GM19438 (cell line): ENCODE measurements around the gene RECQL.
"Not testable (repeated sequence)": the region's sequence is repeated elsewhere in the genome, so short reads cannot be mapped to it uniquely, and the experiment has no call there.

Experiments
- ATAC-seq: cut with Tn5 transposase; IDR thresholded peaks from one replicate; pipeline ENCODE4 v1.9.1; 2021; ENCODE audit warnings: low read depth; ENCODE audit not compliant: unreplicated experiment

Gene RECQL

GRCh38 chr12:21502872-21503271 lies 1.4 kb upstream of the RECQL start:
- no peak for ATAC-seq

GRCh38 chr12:21502164-21502496 lies 695 bp upstream of the RECQL start:
- no peak for ATAC-seq

GRCh38 chr12:21500786-21501257 lies 613 bp downstream of the RECQL start:
- ATAC-seq = peak; percentile 0

- no peak for ATAC-seq
Observed at GRCh38 chr12:21499765-21500164, 1.7 kb downstream of the RECQL start.

- ATAC-seq = no peak
Observed at GRCh38 chr12:21485998-21486397, 15.4 kb downstream of the RECQL start.

GRCh38 chr12:21483531-21483930 lies 17.9 kb downstream of the RECQL start:
- no peak for ATAC-seq

- no peak for ATAC-seq
Observed at GRCh38 chr12:21478756-21479455, 22.5 kb downstream of the RECQL start.

GRCh38 chr12:21476949-21477348 lies 24.5 kb downstream of the RECQL start:
- ATAC-seq = no peak

GRCh38 chr12:21475552-21475951 lies 25.9 kb downstream of the RECQL start:
- ATAC-seq = no peak

- no peak for ATAC-seq
Observed at GRCh38 chr12:21472197-21472823, 29.1 kb downstream of the RECQL start.

GRCh38 chr12:21471294-21471693 lies 30.1 kb downstream of the RECQL start:
- ATAC-seq = no peak

GRCh38 chr12:21467334-21467733 lies 34.1 kb downstream of the RECQL start:
- ATAC-seq = not testable (repeated sequence)

GRCh38 chr12:21459474-21459873 lies 42.0 kb downstream of the RECQL start:
- ATAC-seq = no peak

GRCh38 chr12:21456291-21456780 lies 45.1 kb downstream of the RECQL start:
- no peak for ATAC-seq

GRCh38 chr12:21453312-21453852 lies 48.1 kb downstream of the RECQL start:
- no peak for ATAC-seq

GRCh38 chr12:21451529-21451928 lies 49.9 kb downstream of the RECQL start:
- ATAC-seq = no peak

GRCh38 chr12:21444193-21445146 lies 57.0 kb downstream of the RECQL start:
- ATAC-seq = no peak

- no peak for ATAC-seq
Observed at GRCh38 chr12:21439347-21439746, 62.1 kb downstream of the RECQL start.

GRCh38 chr12:21438643-21439042 lies 62.8 kb downstream of the RECQL start:
- ATAC-seq = no peak

GRCh38 chr12:21434699-21435098 lies 66.7 kb downstream of the RECQL start:
- ATAC-seq = no peak

GRCh38 chr12:21433525-21433924 lies 67.9 kb downstream of the RECQL start:
- ATAC-seq = no peak
